WI38 (cell line): Measurements from ENCODE around the gene ZBP1.

Experiments used
- H3K4me3 ChIP-seq: 2 replicates; pipeline ENCODE4 v1.5.1; 2011; ENCODE audit warnings: low read depth, mild to moderate bottlenecking, control low read depth, low read length
- CTCF ChIP-seq: IDR thresholded peaks from 2 replicates; pipeline ENCODE4 v1.5.1; 2012; ENCODE audit warnings: low read depth, mild to moderate bottlenecking, control low read depth, low read length

The ZBP1 gene

GRCh38 chr20:57558614-57559288, 61.5 kb downstream of the ZBP1 start:
- no peak overlapping the region for H3K4me3 ChIP-seq
- no peak for TF ChIP-seq CTCF

GRCh38 chr20:57557926-57558613, 62.2 kb downstream of the ZBP1 start:
- H3K4me3 ChIP-seq: no peak overlapping the region
- no peak for TF ChIP-seq CTCF

- H3K4me3 ChIP-seq: no peak overlapping the region
- no peak for TF ChIP-seq CTCF
Measured at GRCh38 chr20:57556980-57557274, 63.3 kb downstream of the ZBP1 start.

- no peak overlapping the region for H3K4me3 ChIP-seq
- no peak for TF ChIP-seq CTCF
Measured at GRCh38 chr20:57555457-57556184, 64.6 kb downstream of the ZBP1 start.
